Measurements from ENCODE around the gene THRA.

Gene THRA

GRCh38 chr17:40062329-40063186 is at the start of gene THRA:
THRA (plus strand) TSS chr17:40062965; CDS start chr17:40074489, 11,524 bp downstream.
- no peak for DNase-seq

- DNase-seq: no peak
Measured at GRCh38 chr17:40014375-40014980, 48.3 kb upstream of the THRA start.

GRCh38 chr17:40015005-40015997 is 47.5 kb upstream of the THRA start, which contains the start of gene CSF3:
CSF3 (plus strand) TSS chr17:40015440; CDS start chr17:40015475, 35 bp downstream.
- DNase-seq: peak; percentile 42

- no peak for DNase-seq
Measured at GRCh38 chr17:40015998-40016985, 46.5 kb upstream of the THRA start.

- no peak for DNase-seq
Measured at GRCh38 chr17:40017422-40018080, 45.2 kb upstream of the THRA start.

GRCh38 chr17:40018211-40019121 is 44.3 kb upstream of the THRA start:
- no peak for DNase-seq

- no peak for DNase-seq
Measured at GRCh38 chr17:40019140-40019991, 43.4 kb upstream of the THRA start.

- DNase-seq: no peak
Measured at GRCh38 chr17:40020146-40020545, 42.6 kb upstream of the THRA start.

GRCh38 chr17:40021451-40021971 is 41.3 kb upstream of the THRA start:
- no peak for DNase-seq

- no peak for DNase-seq
Measured at GRCh38 chr17:40022497-40022896, 40.3 kb upstream of the THRA start.

- DNase-seq: peak; percentile 78
Measured at GRCh38 chr17:40022961-40023541, 39.7 kb upstream of the THRA start.

- peak; percentile 78 for DNase-seq
Measured at GRCh38 chr17:40023590-40024292, 39.0 kb upstream of the THRA start.

GRCh38 chr17:40024901-40025300 is 37.9 kb upstream of the THRA start:
- no peak for DNase-seq

GRCh38 chr17:40025559-40025958 is 37.2 kb upstream of the THRA start:
- DNase-seq: no peak

- peak; percentile 43 for DNase-seq
Measured at GRCh38 chr17:40025991-40026815, 36.6 kb upstream of the THRA start.

- DNase-seq: peak; percentile 37
Measured at GRCh38 chr17:40026816-40027613, 35.8 kb upstream of the THRA start.
